ENCODE results near the gene MDC1.

- TF ChIP-seq, protein P1, sequence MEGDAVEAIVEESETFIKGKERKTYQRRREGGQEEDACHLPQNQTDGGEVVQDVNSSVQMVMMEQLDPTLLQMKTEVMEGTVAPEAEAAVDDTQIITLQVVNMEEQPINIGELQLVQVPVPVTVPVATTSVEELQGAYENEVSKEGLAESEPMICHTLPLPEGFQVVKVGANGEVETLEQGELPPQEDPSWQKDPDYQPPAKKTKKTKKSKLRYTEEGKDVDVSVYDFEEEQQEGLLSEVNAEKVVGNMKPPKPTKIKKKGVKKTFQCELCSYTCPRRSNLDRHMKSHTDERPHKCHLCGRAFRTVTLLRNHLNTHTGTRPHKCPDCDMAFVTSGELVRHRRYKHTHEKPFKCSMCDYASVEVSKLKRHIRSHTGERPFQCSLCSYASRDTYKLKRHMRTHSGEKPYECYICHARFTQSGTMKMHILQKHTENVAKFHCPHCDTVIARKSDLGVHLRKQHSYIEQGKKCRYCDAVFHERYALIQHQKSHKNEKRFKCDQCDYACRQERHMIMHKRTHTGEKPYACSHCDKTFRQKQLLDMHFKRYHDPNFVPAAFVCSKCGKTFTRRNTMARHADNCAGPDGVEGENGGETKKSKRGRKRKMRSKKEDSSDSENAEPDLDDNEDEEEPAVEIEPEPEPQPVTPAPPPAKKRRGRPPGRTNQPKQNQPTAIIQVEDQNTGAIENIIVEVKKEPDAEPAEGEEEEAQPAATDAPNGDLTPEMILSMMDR (IDR thresholded peaks at IDR 0.05): no peak
- TF ChIP-seq POLR2A (IDR thresholded peaks at IDR 0.05): no peak
- TF ChIP-seq EP300 (IDR thresholded peaks at IDR 0.05): no peak
These were observed 40.3 kb downstream of the MDC1 start for GRCh38 chr6:30676660-30677285.

Data from tibial nerve (tissue), 4 donors.